ENCODE measurements around the gene WDR54.

DNA sequence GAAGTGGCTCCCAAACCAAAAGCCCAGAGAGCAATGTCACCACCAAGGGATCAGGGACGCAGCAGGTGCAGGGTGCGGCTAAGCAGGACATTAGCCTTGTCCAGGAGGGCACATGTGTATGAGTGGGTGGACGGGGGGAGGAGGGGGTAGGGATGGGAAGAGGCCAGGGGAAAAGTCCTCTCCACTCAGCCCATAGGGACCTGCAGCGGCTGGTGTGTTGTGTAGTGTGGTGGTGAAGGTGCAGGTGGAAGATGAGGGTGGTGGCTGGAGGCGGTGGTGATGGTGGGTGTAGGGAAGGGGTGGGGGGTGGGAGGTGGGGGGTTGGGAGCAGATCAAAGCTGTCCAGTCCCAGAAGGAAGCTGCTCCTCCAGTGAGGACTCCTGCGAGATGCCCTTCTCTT lies 3.8 kb upstream of the WDR54 start:
- TF ChIP-seq, protein P1, sequence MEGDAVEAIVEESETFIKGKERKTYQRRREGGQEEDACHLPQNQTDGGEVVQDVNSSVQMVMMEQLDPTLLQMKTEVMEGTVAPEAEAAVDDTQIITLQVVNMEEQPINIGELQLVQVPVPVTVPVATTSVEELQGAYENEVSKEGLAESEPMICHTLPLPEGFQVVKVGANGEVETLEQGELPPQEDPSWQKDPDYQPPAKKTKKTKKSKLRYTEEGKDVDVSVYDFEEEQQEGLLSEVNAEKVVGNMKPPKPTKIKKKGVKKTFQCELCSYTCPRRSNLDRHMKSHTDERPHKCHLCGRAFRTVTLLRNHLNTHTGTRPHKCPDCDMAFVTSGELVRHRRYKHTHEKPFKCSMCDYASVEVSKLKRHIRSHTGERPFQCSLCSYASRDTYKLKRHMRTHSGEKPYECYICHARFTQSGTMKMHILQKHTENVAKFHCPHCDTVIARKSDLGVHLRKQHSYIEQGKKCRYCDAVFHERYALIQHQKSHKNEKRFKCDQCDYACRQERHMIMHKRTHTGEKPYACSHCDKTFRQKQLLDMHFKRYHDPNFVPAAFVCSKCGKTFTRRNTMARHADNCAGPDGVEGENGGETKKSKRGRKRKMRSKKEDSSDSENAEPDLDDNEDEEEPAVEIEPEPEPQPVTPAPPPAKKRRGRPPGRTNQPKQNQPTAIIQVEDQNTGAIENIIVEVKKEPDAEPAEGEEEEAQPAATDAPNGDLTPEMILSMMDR (IDR thresholded peaks at IDR 0.05), result no peak
- TF ChIP-seq POLR2A (IDR thresholded peaks at IDR 0.05), result no peak
- no peak for TF ChIP-seq POLR2AphosphoS5 (IDR thresholded peaks at IDR 0.05)

All from prostate gland (tissue), 2 donors.